ENCODE data around the gene CPT1B. TPM values are rescaled to one million over a fixed set of nuclear protein-coding genes. Genes with fewer than 3 reads are reported as not detected.

The CPT1B gene
- total and polyA plus RNA-seq, 12 donors: 61.2 to 487 (median 398) TPM

GRCh38 chr22:50551160-50551752, 27.0 kb downstream of the CPT1B start:
- Histone ChIP-seq H3K9me3 (no peaks in the 10 kb centered on the region), H3K4me1 (peaks cover 0 to 22% (median 12%) of the 10 kb centered on the region in 9 donors), H3K27me3 (peaks cover 0 to 53% (median 44%) of the 10 kb centered on the region in 7 donors), H3K36me3 (no peaks in the 10 kb centered on the region), H3K27ac (no peak overlapping the region), H3K4me3 (no peak overlapping the region)
- intact Hi-C loops (cut with DNase I): no loop called here
- ATAC-seq: no peak
- no peak for DNase-seq
- TF ChIP-seq, protein P1, sequence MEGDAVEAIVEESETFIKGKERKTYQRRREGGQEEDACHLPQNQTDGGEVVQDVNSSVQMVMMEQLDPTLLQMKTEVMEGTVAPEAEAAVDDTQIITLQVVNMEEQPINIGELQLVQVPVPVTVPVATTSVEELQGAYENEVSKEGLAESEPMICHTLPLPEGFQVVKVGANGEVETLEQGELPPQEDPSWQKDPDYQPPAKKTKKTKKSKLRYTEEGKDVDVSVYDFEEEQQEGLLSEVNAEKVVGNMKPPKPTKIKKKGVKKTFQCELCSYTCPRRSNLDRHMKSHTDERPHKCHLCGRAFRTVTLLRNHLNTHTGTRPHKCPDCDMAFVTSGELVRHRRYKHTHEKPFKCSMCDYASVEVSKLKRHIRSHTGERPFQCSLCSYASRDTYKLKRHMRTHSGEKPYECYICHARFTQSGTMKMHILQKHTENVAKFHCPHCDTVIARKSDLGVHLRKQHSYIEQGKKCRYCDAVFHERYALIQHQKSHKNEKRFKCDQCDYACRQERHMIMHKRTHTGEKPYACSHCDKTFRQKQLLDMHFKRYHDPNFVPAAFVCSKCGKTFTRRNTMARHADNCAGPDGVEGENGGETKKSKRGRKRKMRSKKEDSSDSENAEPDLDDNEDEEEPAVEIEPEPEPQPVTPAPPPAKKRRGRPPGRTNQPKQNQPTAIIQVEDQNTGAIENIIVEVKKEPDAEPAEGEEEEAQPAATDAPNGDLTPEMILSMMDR (IDR thresholded peaks at IDR 0.05): no peak
- 88 to 97% methylated on average over 11 of the region's 11 CpGs for WGBS, 2 donors

DNA sequence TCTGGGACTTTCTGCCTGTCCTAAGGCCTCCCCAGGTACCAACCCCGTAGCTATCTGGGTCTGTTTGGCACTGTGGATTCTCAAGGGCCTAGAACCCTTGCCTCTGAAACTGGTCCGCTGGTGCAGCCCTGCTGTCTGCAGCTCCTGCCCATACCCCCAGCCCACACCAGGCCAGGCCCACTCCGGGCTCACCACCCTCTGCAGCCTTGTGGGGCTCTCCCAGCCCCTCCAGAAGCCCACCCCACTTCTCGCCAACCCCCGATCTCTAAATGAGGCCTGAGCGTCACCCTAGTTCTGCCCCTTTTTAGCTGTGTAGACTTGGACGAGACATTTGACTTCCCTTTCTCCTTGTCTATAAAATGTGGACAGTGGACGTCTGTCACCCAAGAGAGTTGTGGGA, 27.8 kb downstream of the CPT1B start:
- Histone ChIP-seq H3K27ac (no peak overlapping the region), H3K4me1 (peaks cover 0 to 30% (median 12%) of the 10 kb centered on the region in 9 donors), H3K9me3 (no peaks in the 10 kb centered on the region), H3K4me3 (no peak overlapping the region), H3K27me3 (peaks cover 0 to 61% (median 50%) of the 10 kb centered on the region in 7 donors), H3K36me3 (no peaks in the 10 kb centered on the region)
- TF ChIP-seq, protein P1 (IDR thresholded peaks at IDR 0.05): no peak
- intact Hi-C loops (cut with DNase I): no loop called here
- DNase-seq: no peak
- ATAC-seq: no peak
- WGBS, 2 donors: 86 to 93% methylated on average over 8 of the region's 8 CpGs

DNA sequence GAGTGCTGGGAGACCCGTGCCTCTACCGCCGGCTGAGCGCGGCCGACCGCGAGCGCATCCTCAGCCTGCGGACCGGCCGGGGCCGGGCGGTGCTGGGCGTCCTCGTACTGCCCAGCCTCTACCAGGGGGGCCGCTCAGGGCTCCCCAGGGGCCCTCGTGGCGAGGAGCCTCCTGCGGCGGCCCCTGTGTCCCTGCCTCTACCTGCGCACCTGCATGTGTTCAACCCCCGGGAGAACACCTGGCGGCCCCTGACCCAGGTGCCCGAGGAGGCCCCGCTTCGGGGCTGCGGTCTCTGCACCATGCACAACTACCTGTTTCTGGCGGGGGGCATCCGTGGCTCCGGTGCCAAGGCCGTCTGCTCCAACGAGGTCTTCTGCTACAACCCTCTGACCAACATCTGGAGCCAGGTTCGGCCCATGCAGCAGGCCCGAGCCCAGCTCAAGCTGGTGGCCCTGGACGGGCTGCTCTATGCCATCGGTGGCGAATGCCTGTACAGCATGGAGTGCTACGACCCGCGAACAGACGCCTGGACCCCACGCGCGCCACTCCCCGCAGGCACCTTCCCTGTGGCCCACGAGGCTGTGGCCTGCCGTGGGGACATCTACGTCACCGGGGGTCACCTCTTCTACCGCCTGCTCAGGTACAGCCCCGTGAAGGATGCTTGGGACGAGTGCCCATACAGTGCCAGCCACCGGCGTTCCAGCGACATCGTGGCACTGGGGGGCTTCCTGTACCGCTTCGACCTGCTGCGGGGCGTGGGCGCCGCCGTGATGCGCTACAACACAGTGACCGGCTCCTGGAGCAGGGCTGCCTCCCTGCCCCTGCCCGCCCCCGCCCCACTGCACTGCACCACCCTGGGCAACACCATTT, 29.1 kb downstream of the CPT1B start:
- H3K27ac ChIP-seq: peak overlapping the region in 1 of 10 donors; percentile 87
- DNase-seq (no peak), ATAC-seq (peak in 3 of 8 donors; percentile 3 to 14 (median 12))
- peak overlapping the region in 9 of 10 donors; percentile 9 to 53 (median 38) for H3K4me3 ChIP-seq
- peaks cover 0 to 71% (median 52%) of the 10 kb centered on the region in 7 donors for H3K27me3 ChIP-seq
- 63 to 67% methylated on average over 68 of the region's 68 CpGs for WGBS, 2 donors
- peaks cover 0 to 43% (median 18%) of the 10 kb centered on the region in 9 donors for H3K4me1 ChIP-seq
- intact Hi-C loops (cut with DNase I): no loop called here
- TF ChIP-seq, protein P1 (IDR thresholded peaks at IDR 0.05): no peak
- H3K36me3 ChIP-seq: no peaks in the 10 kb centered on the region
- H3K9me3 ChIP-seq: no peaks in the 10 kb centered on the region

DNA sequence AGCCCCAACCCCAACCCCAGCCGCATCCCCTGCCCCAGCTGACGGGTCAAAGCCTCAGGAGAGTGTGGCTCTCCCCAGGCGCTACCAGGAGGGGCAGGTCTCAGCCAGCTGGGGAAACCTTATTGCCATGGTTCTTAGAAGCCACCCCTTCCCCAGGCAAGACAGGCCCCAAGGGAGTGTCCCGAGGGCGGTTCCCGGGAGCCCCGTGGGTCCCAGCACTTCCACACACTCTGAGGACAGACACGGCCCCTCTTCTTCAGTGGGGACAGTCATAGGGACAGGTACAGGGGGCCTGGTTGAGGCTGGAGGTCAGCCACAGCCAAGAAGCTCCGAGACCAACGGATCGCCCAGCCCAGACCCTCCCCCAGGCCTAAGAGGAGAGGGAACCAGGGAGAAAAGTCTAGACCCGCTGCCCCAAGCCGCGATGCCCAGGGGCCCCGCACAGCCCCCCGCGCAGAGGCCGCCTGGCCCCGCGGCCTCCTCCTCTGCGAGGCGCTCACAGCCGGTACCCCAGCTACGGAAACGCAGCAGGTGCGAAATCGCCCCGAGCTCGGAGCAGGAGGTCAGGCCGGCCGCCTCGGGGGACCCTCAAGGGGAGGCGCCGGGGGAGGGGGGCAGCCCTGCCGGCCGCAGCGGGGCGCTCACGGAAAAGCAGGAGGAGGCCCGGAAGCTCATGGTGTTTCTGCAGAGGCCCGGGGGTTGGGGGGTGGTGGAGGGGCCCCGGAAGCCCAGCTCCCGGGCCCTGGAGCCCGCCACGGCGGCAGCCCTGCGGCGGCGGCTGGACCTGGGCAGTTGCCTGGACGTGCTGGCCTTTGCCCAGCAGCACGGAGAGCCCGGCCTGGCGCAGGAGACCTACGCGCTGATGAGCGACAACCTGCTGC, 29.9 kb downstream of the CPT1B start:
- Histone ChIP-seq H3K4me3 (peak overlapping the region in 9 of 10 donors; percentile 9 to 53 (median 38)), H3K27me3 (peaks cover 0 to 79% (median 52%) of the 10 kb centered on the region in 7 donors), H3K27ac (peak overlapping the region in 1 of 10 donors; percentile 87), H3K9me3 (no peaks in the 10 kb centered on the region), H3K4me1 (peaks cover 0 to 51% (median 25%) of the 10 kb centered on the region in 9 donors), H3K36me3 (no peaks in the 10 kb centered on the region)
- intact Hi-C loops (cut with DNase I): no loop called here
- WGBS, 2 donors: 9 to 10% methylated on average over 49 to 53 of the region's 56 CpGs
- TF ChIP-seq, protein P1 (IDR thresholded peaks at IDR 0.05): peak in 3 of 9 donors; percentile 7 to 15 (median 10)
- ATAC-seq (peak in 4 of 8 donors; percentile 6 to 21 (median 16)), DNase-seq (peak in 1 of 2 donors; percentile 29)

Measured in heart right ventricle (tissue), 16 donors.